ENCODE results near the gene C1QTNF8. TPM values are rescaled to one million over a fixed set of nuclear protein-coding genes. Genes with fewer than 3 reads are reported as not detected.

Gene C1QTNF8
- polyA plus RNA-seq, 2 of the 4 experiments (the other 2 are of a cell fraction), result not detected

- TF ChIP-seq REST (IDR thresholded peaks at IDR 0.05), result no peak
- TF ChIP-seq EHF (CRISPR knock-in tag; IDR thresholded peaks at IDR 0.05), result no peak
- no peak for TF ChIP-seq TFCP2L1 (CRISPR knock-in tag; IDR thresholded peaks at IDR 0.05)
- no peak for TF ChIP-seq EP300 (IDR thresholded peaks at IDR 0.05)
- no peak for TF ChIP-seq HEYL (CRISPR knock-in tag; IDR thresholded peaks at IDR 0.05)
- no peak for TF ChIP-seq NFE2L2 (conservative IDR thresholded peaks at IDR 0.05; ENCODE audit: low read length)
- TF ChIP-seq ATOH8 (CRISPR knock-in tag; IDR thresholded peaks at IDR 0.05; ENCODE audit: low read depth), result no peak
- TF ChIP-seq E2F6 (IDR thresholded peaks at IDR 0.05; ENCODE audit: borderline replicate concordance, low read depth), result 0 out of 2 replicates have a peak, but pooled peaks have one; percentile 19
- no peak for TF ChIP-seq MYC (IDR thresholded peaks at IDR 0.05; ENCODE audit: borderline replicate concordance, low read length)
- TF ChIP-seq GATA3 (IDR thresholded peaks at IDR 0.05; ENCODE audit: borderline replicate concordance), result peak; percentile 16; the same call in 1 of the 2 replicates
- no peak for TF ChIP-seq ZC3H11A (IDR thresholded peaks at IDR 0.05)
- no peak for TF ChIP-seq NR3C1 (IDR thresholded peaks at IDR 0.05)
- no peak for TF ChIP-seq ZNF302 (CRISPR knock-in tag; IDR thresholded peaks at IDR 0.05)
- peak; percentile 45; the same call in 1 of the 2 replicates for TF ChIP-seq POLR2A (IDR thresholded peaks at IDR 0.05; ENCODE audit: low read length)
- no peak for TF ChIP-seq MAFK (IDR thresholded peaks at IDR 0.05; ENCODE audit: partially characterized antibody)
- TF ChIP-seq FOSL2 (IDR thresholded peaks at IDR 0.05), result no peak
- TF ChIP-seq FOSL2 (CRISPR knock-in tag; IDR thresholded peaks at IDR 0.05), result no peak
Observed at GRCh38 chr16:1089822-1090619, 6.0 kb downstream of the C1QTNF8 start (continued).

- DNase-seq (ENCODE audit: low read depth in 1 of 2, low spot score in 1 of 2) (no peak), ATAC-seq (peak; percentile 50 to 68), FAIRE-seq (no peak)
- Histone ChIP-seq H3K27ac (peak overlapping the region; percentile 91 to 97), H3K4me3 (peak overlapping the region; percentile 51), H3K9me3 (peaks cover 17% of the 10 kb centered on the region), H3K4me1 (peaks cover 34% of the 10 kb centered on the region), H3K4me2 (peak overlapping the region; percentile 98)
- TF ChIP-seq MAZ (IDR thresholded peaks at IDR 0.05; ENCODE audit: borderline replicate concordance, low read depth, low read length) (no peak), E2F6 (IDR thresholded peaks at IDR 0.05; ENCODE audit: borderline replicate concordance, low read depth) (no peak), CBX2 (IDR thresholded peaks at IDR 0.05; ENCODE audit: borderline replicate concordance, low read depth) (no peak)
- CTCF ChIA-PET, result interaction anchor here (1.0 to 11.9 kb wide), 4 partner anchors 10 to 33 kb away, joined by 3 to 108 read pairs (median 7); no protein-coding TSS in a partner anchor
- POLR2A ChIA-PET, result no interaction called here
- WGBS (ENCODE audit: missing lambda C conversion rate), result 80% methylated on average over 1 of the region's 17 CpGs
Observed at GRCh38 chr16:1089439-1089821, 6.6 kb downstream of the C1QTNF8 start.

All from A549 (cell line).